H1 (cell line): ENCODE data around the gene CFB.
"Not testable (repeated sequence)": the region's sequence is repeated elsewhere in the genome, so short reads cannot be mapped to it uniquely, and the experiment has no call there.

Experiments
- CTCF ChIP-seq, 3 experiments: IDR thresholded peaks; 1 replicate in 2 of 3; 2 replicates in 1 of 3; pipeline versions ENCODE4 v1.5.1 to v1.6.1; 2011; ENCODE audit warnings: low read length in 3 of 3, mild to moderate bottlenecking in 3 of 3, inconsistent platforms in 2 of 3, low read depth in 1 of 3, moderate library complexity in 1 of 3; ENCODE audit not compliant: insufficient read depth in 1 of 3; ENCODE audit errors: control extremely low read depth in 1 of 3
- EZH2 ChIP-seq: fragments of 200-600 bp; sonication (generic); IDR thresholded peaks from 2 replicates; pipeline ENCODE4 v1.7.1; 2012; ENCODE audit warnings: low read depth, mild to moderate bottlenecking, moderate library complexity, low read length, inconsistent platforms; ENCODE audit not compliant: severe bottlenecking
- MAFK ChIP-seq: IDR thresholded peaks from 2 replicates; pipeline ENCODE4 v1.6.1; 2012; ENCODE audit warnings: low read depth, mild to moderate bottlenecking, improper control_type of control experiment, low read length
- RXRA ChIP-seq: IDR thresholded peaks from 2 replicates; pipeline ENCODE4 v1.6.1; 2011; ENCODE audit warnings: low read depth, mild to moderate bottlenecking, low read length, moderate library complexity; ENCODE audit not compliant: insufficient read depth
- SP1 ChIP-seq: IDR thresholded peaks from 2 replicates; pipeline ENCODE4 v1.6.1; 2011; ENCODE audit warnings: low read depth, low read length

GRCh38 chr6:31976065-31976464, 30.2 kb downstream of the CFB start:
- TF ChIP-seq CTCF (IDR thresholded peaks at IDR 0.05; ENCODE audit: control extremely low read depth in 1 of 3, insufficient read depth in 1 of 3, low read depth in 1 of 3, low read length in 3 of 3); MAFK; EZH2; RXRA; SP1: not testable (repeated sequence)
